Peyer's patch (tissue), 4 donors: ENCODE results near the gene MRPL58. TPM values are rescaled to one million over a fixed set of nuclear protein-coding genes. Genes with fewer than 3 reads are reported as not detected.
A peak's percentile ranks its signal among the peaks of the same experiment; 100 is the strongest.

ENCODE experiments used
- DNase-seq, 3 donors: peaks; one replicate each; pipeline ENCODE4 v3.0.0-alpha.2; 2017 to 2019
- H3K27ac ChIP-seq, 4 donors: fragments of 200-600 bp; sonication (generic); one replicate each; pipeline ENCODE4 v1.5.1; 2016 to 2019
- H3K27me3 ChIP-seq, 2 donors: fragments of 200-600 bp; sonication (generic); one replicate each; pipeline ENCODE4 v1.5.1; 2019
- H3K36me3 ChIP-seq, 3 donors: fragments of 200-600 bp; sonication (generic); one replicate each; pipeline ENCODE4 v1.5.1; 2016 to 2019
- H3K4me1 ChIP-seq, 4 donors: fragments of 200-600 bp; sonication (generic); one replicate each; pipeline ENCODE4 v1.5.1; 2016 to 2019
- H3K4me3 ChIP-seq, 4 donors: fragments of 200-600 bp; sonication (generic); 1 replicate in 3 of 4; 2 replicates in 1 of 4; pipeline ENCODE4 v1.5.1; 2016 to 2019; ENCODE audit warnings: mild to moderate bottlenecking in 1 of 4
- H3K9me3 ChIP-seq, 4 donors: fragments of 200-600 bp; sonication (generic); one replicate each; pipeline ENCODE4 v1.5.1; 2016 to 2019; ENCODE audit warnings: mild to moderate bottlenecking in 1 of 4
- POLR2A ChIP-seq, 2 donors: fragments of 450-650 bp; IDR thresholded peaks; one replicate each; pipeline ENCODE4 v1.5.1; 2017; ENCODE audit warnings: antibody characterized with exemption in 2 of 2, mild to moderate bottlenecking in 2 of 2, moderate library complexity in 2 of 2
- total RNA-seq, 4 donors: library from RNA; depleted of rRNA; stranded (reverse); fragments of >200 nt; gene quantifications; one replicate each; pipeline ENCODE4 v1.1.0, GENCODE V29; 2016
- TF ChIP-seq, protein P1 (sequence below), 6 experiments: fragments of 450-650 bp in 4 of 6; fragments of 200-600 bp in 2 of 6; sonication (generic) in 1 of 6; IDR thresholded peaks; one replicate each; pipeline ENCODE4 v1.5.1; 2017 to 2019; ENCODE audit warnings: antibody characterized with exemption in 6 of 6, mild to moderate bottlenecking in 3 of 6, moderate library complexity in 1 of 6

The MRPL58 gene
- total RNA-seq, 4 donors from 2014 or later = 17.3 to 42.7 (median 32.2) TPM

DNA sequence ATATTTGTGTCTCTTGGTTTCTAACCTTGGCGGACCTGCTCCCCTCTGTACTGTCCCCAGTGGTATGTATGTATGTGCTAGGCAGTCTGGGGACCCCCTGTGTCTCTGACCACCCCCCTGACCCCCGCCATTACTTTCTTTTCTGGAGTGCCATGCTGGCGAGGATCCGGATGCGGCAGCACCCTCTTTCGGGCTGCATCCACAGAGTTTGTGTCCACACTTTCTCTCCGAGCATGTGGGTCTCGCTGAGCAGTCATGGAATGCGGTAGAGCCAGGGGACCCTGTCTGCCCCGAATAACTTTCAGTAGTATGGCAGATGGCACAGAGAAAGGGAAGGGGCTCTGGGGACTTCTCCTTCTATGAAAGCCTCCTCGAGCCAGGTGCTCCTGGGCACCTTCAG is 51.6 kb downstream of the MRPL58 start:
- no peak overlapping the region for H3K4me3 ChIP-seq
- H3K4me1 ChIP-seq = peaks cover 0 to 6% (median 0%) of the 10 kb centered on the region in 4 donors
- H3K36me3 ChIP-seq = peaks cover 0 to 54% (median 0%) of the 10 kb centered on the region in 3 donors
- no peak overlapping the region for H3K27ac ChIP-seq
- H3K27me3 ChIP-seq = no peaks in the 10 kb centered on the region
- DNase-seq = no peak
- no peak for TF ChIP-seq POLR2A (IDR thresholded peaks at IDR 0.05)
- TF ChIP-seq, protein P1, sequence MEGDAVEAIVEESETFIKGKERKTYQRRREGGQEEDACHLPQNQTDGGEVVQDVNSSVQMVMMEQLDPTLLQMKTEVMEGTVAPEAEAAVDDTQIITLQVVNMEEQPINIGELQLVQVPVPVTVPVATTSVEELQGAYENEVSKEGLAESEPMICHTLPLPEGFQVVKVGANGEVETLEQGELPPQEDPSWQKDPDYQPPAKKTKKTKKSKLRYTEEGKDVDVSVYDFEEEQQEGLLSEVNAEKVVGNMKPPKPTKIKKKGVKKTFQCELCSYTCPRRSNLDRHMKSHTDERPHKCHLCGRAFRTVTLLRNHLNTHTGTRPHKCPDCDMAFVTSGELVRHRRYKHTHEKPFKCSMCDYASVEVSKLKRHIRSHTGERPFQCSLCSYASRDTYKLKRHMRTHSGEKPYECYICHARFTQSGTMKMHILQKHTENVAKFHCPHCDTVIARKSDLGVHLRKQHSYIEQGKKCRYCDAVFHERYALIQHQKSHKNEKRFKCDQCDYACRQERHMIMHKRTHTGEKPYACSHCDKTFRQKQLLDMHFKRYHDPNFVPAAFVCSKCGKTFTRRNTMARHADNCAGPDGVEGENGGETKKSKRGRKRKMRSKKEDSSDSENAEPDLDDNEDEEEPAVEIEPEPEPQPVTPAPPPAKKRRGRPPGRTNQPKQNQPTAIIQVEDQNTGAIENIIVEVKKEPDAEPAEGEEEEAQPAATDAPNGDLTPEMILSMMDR (IDR thresholded peaks at IDR 0.05) = no peak
- no peaks in the 10 kb centered on the region for H3K9me3 ChIP-seq

DNA sequence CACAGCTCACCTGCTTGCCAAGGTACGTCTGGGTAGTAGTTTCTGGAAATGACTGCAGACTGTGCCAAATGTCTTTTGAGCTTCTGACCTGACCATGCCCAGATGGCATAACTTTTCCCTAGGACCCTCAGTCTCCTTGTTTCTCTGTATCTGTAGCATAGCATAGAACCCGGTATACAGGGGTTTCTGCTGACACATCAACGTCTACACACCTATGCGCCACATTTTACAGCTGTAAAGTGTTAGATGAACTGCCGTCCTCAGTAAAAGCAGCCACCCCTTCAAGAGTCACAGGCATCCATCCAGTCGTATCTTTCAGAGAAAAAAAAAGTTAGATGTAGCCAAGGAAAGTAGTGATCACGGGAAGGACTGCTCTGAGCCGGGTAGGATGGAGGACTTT is 52.0 kb downstream of the MRPL58 start:
- H3K27ac ChIP-seq = no peak overlapping the region
- TF ChIP-seq, protein P1 (IDR thresholded peaks at IDR 0.05) = no peak
- TF ChIP-seq POLR2A (IDR thresholded peaks at IDR 0.05) = no peak
- no peak for DNase-seq
- H3K4me1 ChIP-seq = peaks cover 0 to 4% (median 0%) of the 10 kb centered on the region in 4 donors
- H3K4me3 ChIP-seq = no peak overlapping the region
- no peaks in the 10 kb centered on the region for H3K9me3 ChIP-seq
- H3K27me3 ChIP-seq = no peaks in the 10 kb centered on the region
- H3K36me3 ChIP-seq = peaks cover 0 to 51% (median 0%) of the 10 kb centered on the region in 3 donors

DNA sequence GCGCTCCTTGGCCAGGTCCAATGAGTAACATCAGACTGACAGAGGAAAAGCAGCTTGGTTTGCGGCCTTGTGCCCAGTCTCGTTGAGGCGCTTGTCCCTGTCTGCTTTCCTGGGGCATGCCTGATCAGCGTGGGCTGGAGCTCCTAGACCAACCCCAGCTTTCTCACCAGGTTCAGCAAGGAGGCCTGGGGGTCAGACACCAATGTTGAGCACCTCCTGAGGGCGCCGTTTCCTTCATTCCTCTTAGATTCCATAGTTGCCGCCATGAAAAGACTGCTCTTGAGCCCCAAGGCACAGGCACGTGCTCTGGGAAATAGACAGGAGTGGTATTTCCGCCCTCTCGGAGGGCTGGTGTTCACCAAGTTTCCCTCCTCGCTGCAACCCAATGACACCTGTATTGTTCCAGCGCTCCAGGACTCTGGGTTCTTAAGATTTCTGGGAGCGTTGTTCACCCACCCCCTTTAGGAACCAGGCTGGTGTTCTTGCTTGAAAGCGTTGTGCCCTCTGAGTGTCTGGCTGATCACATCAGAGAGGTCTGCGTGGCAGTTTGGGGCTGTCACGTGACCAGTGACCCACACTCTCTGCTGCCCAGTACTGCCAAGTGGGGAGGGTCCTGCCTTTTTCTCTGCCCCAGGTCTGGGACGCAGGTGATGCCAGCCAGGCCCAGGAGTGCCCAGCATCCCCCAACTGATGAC is 52.5 kb downstream of the MRPL58 start:
- no peak for DNase-seq
- no peak for TF ChIP-seq POLR2A (IDR thresholded peaks at IDR 0.05)
- TF ChIP-seq, protein P1 (IDR thresholded peaks at IDR 0.05) = no peak
- peak overlapping the region in 1 of 4 donors; percentile 27 for H3K27ac ChIP-seq
- H3K4me1 ChIP-seq = no peaks in the 10 kb centered on the region
- peaks cover 0 to 46% (median 0%) of the 10 kb centered on the region in 3 donors for H3K36me3 ChIP-seq
- no peaks in the 10 kb centered on the region for H3K9me3 ChIP-seq
- no peak overlapping the region for H3K4me3 ChIP-seq
- no peaks in the 10 kb centered on the region for H3K27me3 ChIP-seq

DNA sequence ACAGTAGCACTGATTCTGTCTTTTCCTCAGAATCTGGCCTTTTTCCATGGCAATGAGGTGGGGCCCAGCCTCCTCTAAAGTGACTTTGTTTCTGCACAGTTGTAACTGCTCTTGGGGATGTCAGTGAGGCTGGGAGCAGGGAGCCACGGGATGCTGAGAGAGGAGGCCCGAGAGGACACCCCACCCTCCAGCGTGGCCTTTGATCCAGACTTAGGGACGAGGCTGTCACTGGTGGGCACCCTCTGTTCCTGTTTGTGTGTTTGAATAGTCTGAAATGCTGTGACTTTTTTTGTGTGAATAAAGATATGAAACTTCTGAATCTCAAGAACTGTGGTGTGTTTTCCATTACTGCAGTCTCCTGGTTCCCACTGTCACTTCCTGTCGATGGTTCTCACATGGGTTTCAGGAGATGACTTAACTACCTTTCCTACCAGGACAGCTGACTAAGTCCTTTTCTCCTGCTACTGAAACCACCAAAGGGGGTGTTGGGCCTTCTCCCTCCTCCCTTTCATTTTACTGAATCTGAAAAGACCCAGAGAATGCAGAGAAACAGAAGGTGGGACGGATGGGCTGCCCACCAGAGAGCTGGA is 53.2 kb downstream of the MRPL58 start:
- no peak for DNase-seq
- Histone ChIP-seq H3K36me3 (peaks cover 0 to 43% (median 0%) of the 10 kb centered on the region in 3 donors), H3K4me3 (no peak overlapping the region), H3K27ac (peak overlapping the region in 1 of 4 donors; percentile 27), H3K27me3 (no peaks in the 10 kb centered on the region), H3K9me3 (no peaks in the 10 kb centered on the region), H3K4me1 (no peaks in the 10 kb centered on the region)
- TF ChIP-seq, protein P1 (IDR thresholded peaks at IDR 0.05) = no peak
- TF ChIP-seq POLR2A (IDR thresholded peaks at IDR 0.05) = no peak

DNA sequence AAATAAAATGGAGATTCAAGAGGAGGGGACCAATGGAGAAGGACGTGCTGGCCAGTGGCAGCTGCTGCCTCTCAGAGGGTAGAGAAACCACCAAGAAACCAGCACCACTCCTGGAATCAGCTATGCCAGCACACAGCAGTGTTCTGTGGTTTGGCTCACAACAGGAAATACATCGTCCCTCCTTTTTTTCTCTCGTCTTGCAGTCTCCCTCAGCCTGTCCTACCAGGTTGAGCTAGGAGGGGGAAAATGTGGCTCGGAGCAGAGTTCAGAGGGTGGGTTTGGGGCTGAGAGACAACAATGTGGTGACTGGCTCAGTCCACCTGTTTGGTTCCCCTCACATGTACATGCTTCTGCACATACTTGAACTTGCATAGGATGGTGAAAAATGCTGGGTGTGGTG is 55.4 kb downstream of the MRPL58 start:
- Histone ChIP-seq H3K27ac (no peak overlapping the region), H3K4me3 (no peak overlapping the region), H3K27me3 (no peaks in the 10 kb centered on the region), H3K9me3 (no peaks in the 10 kb centered on the region), H3K36me3 (peaks cover 0 to 22% (median 0%) of the 10 kb centered on the region in 3 donors), H3K4me1 (no peaks in the 10 kb centered on the region)
- DNase-seq = no peak
- TF ChIP-seq POLR2A (IDR thresholded peaks at IDR 0.05) = no peak
- TF ChIP-seq, protein P1 (IDR thresholded peaks at IDR 0.05) = no peak
